Left ventricle myocardium inferior (tissue), 1 donor: Measurements from ENCODE around the gene CCDC57. TPM values are rescaled to one million over a fixed set of nuclear protein-coding genes. Genes with fewer than 3 reads are reported as not detected.

Experiments used
- DNase-seq: peaks from one replicate; pipeline ENCODE4 v3.0.0-alpha.2; 2020
- H3K27ac ChIP-seq: fragments of 200-600 bp; replicated peaks from 2 replicates; pipeline ENCODE4 v1.8.0; 2021
- H3K27me3 ChIP-seq: fragments of 200-600 bp; 2 replicates; pipeline ENCODE4 v1.8.0; 2021; ENCODE audit warnings: low read depth
- H3K36me3 ChIP-seq: fragments of 200-600 bp; 2 replicates; pipeline ENCODE4 v1.8.0; 2021
- H3K4me1 ChIP-seq: fragments of 200-600 bp; 2 replicates; pipeline ENCODE4 v1.8.0; 2021
- H3K4me3 ChIP-seq: fragments of 200-600 bp; 2 replicates; pipeline ENCODE4 v1.8.0; 2021; ENCODE audit warnings: mild to moderate bottlenecking, moderate library complexity
- H3K9me3 ChIP-seq: fragments of 200-600 bp; replicated peaks from 2 replicates; pipeline ENCODE4 v1.8.0; 2021
- intact Hi-C: fragments of 100-400 bp; cut with micrococcal nuclease; formaldehyde crosslinking; loops from one replicate; pipeline ENCODE4 v1.11.0; 2022
- total RNA-seq: library from RNA; stranded (reverse); fragmentation: NEBNext Ultra II Directional; extraction: Animal tissue kit (Norgen Biotek cat#: 25700); gene quantifications from one replicate; pipeline ENCODE4 v1.2.1, GENCODE V29; 2021
- TF ChIP-seq, protein P1 (sequence below): fragments of 200-600 bp; IDR thresholded peaks from 2 replicates; pipeline ENCODE4 v1.8.0; 2021; ENCODE audit warnings: antibody characterized with exemption, mild to moderate bottlenecking, borderline replicate concordance
- donor health status: DM: no; HTN: yes; CAD: no; lungs with severe emphysema.

Gene CCDC57
- total RNA-seq, 1 donor from 2014 or later = 8.1 TPM

DNA sequence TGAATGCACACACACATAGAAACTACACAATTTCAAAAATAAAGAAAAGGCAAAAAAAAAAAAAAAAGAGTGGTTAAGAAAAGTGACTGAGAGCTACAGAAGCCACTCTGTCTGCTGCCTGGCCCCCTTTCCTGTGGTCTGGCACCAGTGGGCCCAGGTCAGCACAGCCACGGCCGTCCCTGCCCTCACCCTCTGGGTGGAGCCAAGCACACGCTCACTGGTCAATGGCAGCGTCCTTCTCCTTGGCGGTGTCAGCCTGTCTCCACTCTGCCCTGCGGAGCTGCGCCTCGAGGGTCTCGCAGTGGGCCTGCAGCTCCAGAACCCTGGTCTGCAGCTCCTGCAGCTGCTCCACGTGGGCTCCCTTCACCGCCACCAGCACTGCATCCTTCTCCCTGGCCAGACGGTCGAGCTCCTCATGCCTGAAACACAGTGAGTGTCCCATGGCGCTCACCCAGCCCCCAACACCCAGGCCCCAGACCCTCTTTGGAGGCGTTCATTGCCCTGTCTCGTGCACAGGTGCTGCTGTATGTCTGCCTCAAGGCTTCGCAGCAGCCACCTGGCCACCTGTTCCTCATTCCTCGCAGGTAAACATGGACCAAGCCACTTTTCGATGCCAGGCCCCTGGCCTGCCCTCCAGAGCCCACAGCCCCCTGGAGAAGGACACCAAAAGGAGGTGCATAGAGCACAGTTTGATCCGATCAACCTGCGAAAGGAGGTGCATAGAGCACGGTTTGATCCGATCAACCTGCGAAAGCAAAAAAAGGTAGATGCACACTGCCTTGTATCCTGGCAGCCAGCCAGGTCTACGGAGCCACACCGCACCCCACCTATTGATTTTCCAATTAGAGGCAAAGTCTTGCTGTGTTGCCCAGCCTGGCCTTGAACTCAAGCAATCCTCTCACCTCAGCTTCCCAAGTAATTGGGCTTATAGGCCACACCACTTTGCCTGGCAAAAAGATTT, 24.4 kb downstream of the CCDC57 start:
- Histone ChIP-seq H3K4me3 (no peak overlapping the region), H3K9me3 (no peaks in the 10 kb centered on the region), H3K4me1 (no peaks in the 10 kb centered on the region), H3K27ac (no peak overlapping the region), H3K36me3 (peaks cover 39% of the 10 kb centered on the region), H3K27me3 (no peaks in the 10 kb centered on the region)
- intact Hi-C loops = no loop called here
- TF ChIP-seq, protein P1, sequence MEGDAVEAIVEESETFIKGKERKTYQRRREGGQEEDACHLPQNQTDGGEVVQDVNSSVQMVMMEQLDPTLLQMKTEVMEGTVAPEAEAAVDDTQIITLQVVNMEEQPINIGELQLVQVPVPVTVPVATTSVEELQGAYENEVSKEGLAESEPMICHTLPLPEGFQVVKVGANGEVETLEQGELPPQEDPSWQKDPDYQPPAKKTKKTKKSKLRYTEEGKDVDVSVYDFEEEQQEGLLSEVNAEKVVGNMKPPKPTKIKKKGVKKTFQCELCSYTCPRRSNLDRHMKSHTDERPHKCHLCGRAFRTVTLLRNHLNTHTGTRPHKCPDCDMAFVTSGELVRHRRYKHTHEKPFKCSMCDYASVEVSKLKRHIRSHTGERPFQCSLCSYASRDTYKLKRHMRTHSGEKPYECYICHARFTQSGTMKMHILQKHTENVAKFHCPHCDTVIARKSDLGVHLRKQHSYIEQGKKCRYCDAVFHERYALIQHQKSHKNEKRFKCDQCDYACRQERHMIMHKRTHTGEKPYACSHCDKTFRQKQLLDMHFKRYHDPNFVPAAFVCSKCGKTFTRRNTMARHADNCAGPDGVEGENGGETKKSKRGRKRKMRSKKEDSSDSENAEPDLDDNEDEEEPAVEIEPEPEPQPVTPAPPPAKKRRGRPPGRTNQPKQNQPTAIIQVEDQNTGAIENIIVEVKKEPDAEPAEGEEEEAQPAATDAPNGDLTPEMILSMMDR = no peak
- no peak for DNase-seq

DNA sequence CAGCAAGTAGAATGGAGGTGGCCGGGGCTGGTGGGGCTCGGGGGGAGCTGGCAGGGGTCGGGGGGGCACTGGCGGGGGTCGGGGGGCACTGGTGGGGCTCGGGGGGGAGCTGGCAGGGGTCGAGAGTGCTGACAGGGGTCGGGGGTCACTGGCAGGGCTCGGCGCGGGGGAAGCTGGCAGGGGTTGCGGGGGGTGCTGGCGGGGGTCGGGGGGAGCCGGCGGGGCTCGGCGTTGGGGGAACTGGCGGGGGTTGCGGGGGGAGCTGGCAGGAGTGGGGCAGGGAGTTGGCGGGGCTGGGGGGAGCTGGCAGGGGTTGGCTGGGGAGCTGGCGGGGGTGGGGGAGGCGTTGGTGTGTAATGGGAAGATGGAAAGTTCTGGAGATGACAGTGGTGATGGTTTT, 25.1 kb downstream of the CCDC57 start:
- intact Hi-C loops = no loop called here
- TF ChIP-seq, protein P1 = no peak
- H3K9me3 ChIP-seq = no peaks in the 10 kb centered on the region
- H3K27me3 ChIP-seq = no peaks in the 10 kb centered on the region
- H3K4me1 ChIP-seq = no peaks in the 10 kb centered on the region
- no peak overlapping the region for H3K27ac ChIP-seq
- H3K36me3 ChIP-seq = peaks cover 38% of the 10 kb centered on the region
- no peak overlapping the region for H3K4me3 ChIP-seq
- no peak for DNase-seq

DNA sequence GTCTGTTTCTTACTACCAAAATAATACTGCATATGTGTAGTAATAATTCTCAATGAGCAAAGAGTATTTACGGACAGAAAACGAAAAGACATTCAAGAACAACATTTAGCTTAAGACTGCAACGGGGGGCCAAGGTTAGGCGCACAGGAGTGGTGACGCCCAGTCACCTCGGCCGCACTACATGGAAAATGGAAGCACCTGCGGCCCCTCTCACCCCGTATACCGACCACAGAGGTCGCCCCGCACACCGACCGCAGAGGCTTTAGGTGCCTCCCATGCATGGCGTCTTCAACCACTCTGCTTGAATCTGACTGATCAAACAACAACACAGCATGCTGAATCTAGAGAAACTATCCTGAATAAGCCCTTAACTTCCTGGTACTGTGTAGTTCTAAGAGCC, 26.4 kb downstream of the CCDC57 start:
- TF ChIP-seq, protein P1 = no peak
- H3K36me3 ChIP-seq = peaks cover 37% of the 10 kb centered on the region
- H3K4me3 ChIP-seq = no peak overlapping the region
- intact Hi-C loops = no loop called here
- H3K4me1 ChIP-seq = no peaks in the 10 kb centered on the region
- H3K27me3 ChIP-seq = no peaks in the 10 kb centered on the region
- DNase-seq = no peak
- H3K9me3 ChIP-seq = no peaks in the 10 kb centered on the region
- H3K27ac ChIP-seq = no peak overlapping the region

DNA sequence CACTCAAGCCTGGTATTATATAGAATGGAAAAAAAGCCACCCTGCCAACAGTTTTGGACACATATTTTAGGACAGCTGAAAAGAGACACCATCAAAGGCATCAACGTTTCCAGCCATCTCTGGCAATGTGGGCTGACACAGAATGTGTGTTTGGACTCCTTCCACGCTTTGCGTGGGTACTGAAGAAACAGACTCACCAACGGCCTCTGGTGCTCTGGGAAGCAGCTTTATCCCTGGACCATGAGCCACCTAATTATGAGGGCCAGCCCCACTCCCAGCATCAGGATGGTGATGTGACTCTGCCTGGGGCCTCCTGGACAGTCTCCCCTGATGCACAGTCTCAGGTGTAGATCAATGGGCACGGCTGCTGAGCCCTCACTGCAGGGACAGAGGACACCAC, 27.9 kb downstream of the CCDC57 start:
- Histone ChIP-seq H3K9me3 (no peaks in the 10 kb centered on the region), H3K27me3 (no peaks in the 10 kb centered on the region), H3K27ac (no peak overlapping the region), H3K4me1 (no peaks in the 10 kb centered on the region), H3K36me3 (peaks cover 47% of the 10 kb centered on the region), H3K4me3 (no peak overlapping the region)
- TF ChIP-seq, protein P1 = no peak
- intact Hi-C loops = no loop called here
- DNase-seq = no peak

DNA sequence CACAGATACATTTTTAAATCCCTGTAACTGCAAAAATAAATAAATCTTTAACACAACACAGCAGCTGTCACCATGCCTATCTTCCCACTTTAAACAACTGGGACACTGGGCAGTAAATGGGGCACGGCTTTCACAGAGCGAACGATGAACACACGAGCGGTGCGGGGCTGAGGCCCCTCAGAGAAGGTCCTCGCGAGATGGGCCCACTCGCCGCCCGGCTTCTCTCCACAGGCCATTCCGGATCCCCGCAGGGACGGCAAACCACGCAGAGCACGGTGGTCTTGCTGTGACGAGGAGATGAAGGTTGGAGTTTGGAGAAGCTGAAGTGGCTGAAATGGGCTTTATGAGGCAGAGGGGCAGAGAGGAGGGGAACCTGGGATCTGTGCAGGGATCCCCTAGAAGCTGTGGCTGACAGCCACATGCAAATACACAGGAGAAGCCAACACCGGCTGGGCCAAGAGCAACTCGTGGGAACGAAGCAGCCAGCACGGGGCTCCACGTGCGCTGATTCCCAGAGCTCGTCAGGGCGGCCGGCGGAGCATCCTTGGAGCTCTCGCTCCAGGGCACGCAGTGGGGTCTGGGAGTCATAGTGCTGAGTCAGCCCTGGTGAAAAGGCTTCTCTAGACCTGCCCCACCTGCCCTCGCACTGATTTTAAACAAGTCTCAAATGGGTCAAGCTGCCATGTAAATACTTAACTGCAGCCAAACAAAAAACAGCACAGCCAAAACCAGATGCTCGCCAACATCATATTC, 31.7 kb downstream of the CCDC57 start:
- no peaks in the 10 kb centered on the region for H3K9me3 ChIP-seq
- H3K36me3 ChIP-seq = peaks cover 54% of the 10 kb centered on the region
- TF ChIP-seq, protein P1 = no peak
- H3K4me1 ChIP-seq = no peaks in the 10 kb centered on the region
- H3K27ac ChIP-seq = no peak overlapping the region
- no peak overlapping the region for H3K4me3 ChIP-seq
- intact Hi-C loops = no loop called here
- no peaks in the 10 kb centered on the region for H3K27me3 ChIP-seq
- DNase-seq = no peak
